GM13976 (cell line): ENCODE data around the gene COL4A6.

Experiments used
- DNase-seq: peaks from one replicate; pipeline ENCODE4 v3.0.0; 2012; ENCODE audit warnings: low spot score
- CTCF ChIP-seq: IDR thresholded peaks from 2 replicates; pipeline ENCODE4 v1.5.1; 2012; ENCODE audit warnings: borderline replicate concordance, mild to moderate bottlenecking; ENCODE audit not compliant: insufficient read depth; ENCODE audit errors: extremely low read depth, missing control alignments, control extremely low read depth
- in situ Hi-C: fragments of 300-500 bp; cut with MboI; formaldehyde crosslinking; loops from one replicate; pipeline ENCODE4 v1.12.0; 2022; ENCODE audit warnings: low sequenced_read_pairs, mixed read lengths, inconsistent platforms; ENCODE audit not compliant: unreplicated experiment

COL4A6 gene

GRCh38 chrX:108312957-108313356, 125.3 kb downstream of the COL4A6 start:
- DNase-seq, result no peak
- TF ChIP-seq CTCF, result no peak
- in situ Hi-C loops, result no loop called here

DNA sequence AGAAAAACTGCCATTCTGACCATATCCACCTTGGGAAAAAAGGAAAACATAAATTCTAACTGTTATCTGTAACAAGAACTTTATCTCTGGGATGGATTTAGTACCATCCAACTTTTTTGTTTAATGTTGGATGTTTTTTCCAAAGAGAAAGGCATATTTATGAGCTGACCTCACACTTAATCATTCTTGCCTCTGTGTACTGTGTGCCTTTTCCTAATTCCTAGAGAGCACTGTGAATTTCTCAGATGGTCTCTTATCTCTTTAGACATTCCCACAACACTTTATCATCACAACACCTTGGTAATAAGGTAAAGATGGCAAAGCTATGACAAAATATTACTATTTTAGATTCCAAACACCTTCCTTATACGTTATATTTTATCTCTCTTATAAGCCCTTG, 126.2 kb downstream of the COL4A6 start:
- in situ Hi-C loops, result no loop called here
- no peak for TF ChIP-seq CTCF
- no peak for DNase-seq

- no peak for DNase-seq
- in situ Hi-C loops, result no loop called here
- TF ChIP-seq CTCF, result no peak
Observed at GRCh38 chrX:108310506-108310905, 127.7 kb downstream of the COL4A6 start.

GRCh38 chrX:108309144-108309543, 129.1 kb downstream of the COL4A6 start:
- TF ChIP-seq CTCF, result no peak
- in situ Hi-C loops, result no loop called here
- DNase-seq, result no peak

- no peak for TF ChIP-seq CTCF
- in situ Hi-C loops, result no loop called here
- no peak for DNase-seq
Observed at GRCh38 chrX:108307132-108308085, 130.8 kb downstream of the COL4A6 start.

GRCh38 chrX:108306086-108306485, 132.1 kb downstream of the COL4A6 start:
- TF ChIP-seq CTCF, result no peak
- in situ Hi-C loops, result no loop called here
- DNase-seq, result no peak
